Dermis blood vessel endothelial cell (primary cell): ENCODE data around the gene NACC1. TPM values are rescaled to one million over a fixed set of nuclear protein-coding genes. Genes with fewer than 3 reads are reported as not detected.

Experiments
- DNase-seq: peaks from one replicate; pipeline ENCODE4 v3.0.0; 2010
- total RNA-seq: library from RNA; depleted of rRNA; stranded (reverse); fragments of >200 nt; gene quantifications from 2 replicates; pipeline ENCODE4 v1.2.3, GENCODE V29; 2014

Gene NACC1
- total RNA-seq, 1 donor from 2014 or later: 35.9 TPM

- no peak for DNase-seq
Observed at GRCh38 chr19:13087795-13088537, 30.1 kb upstream of the NACC1 start.

GRCh38 chr19:13089139-13089856 is 28.8 kb upstream of the NACC1 start:
- peak; percentile 23 for DNase-seq

GRCh38 chr19:13089857-13090507 is 28.1 kb upstream of the NACC1 start:
- DNase-seq: no peak

GRCh38 chr19:13090511-13091231 is 27.4 kb upstream of the NACC1 start:
- no peak for DNase-seq

- DNase-seq: peak; percentile 47
Observed at GRCh38 chr19:13091400-13092157, 26.5 kb upstream of the NACC1 start.

- no peak for DNase-seq
Observed at GRCh38 chr19:13092158-13092543, 25.9 kb upstream of the NACC1 start.

GRCh38 chr19:13092606-13093235 is 25.3 kb upstream of the NACC1 start:
- DNase-seq: no peak

GRCh38 chr19:13093407-13094105 is 24.5 kb upstream of the NACC1 start:
- peak; percentile 91 for DNase-seq

- DNase-seq: no peak
Observed at GRCh38 chr19:13094106-13094504, 24.0 kb upstream of the NACC1 start.

GRCh38 chr19:13094771-13095392 is 23.2 kb upstream of the NACC1 start:
- no peak for DNase-seq

GRCh38 chr19:13095393-13095784 is 22.7 kb upstream of the NACC1 start:
- DNase-seq: no peak

GRCh38 chr19:13095934-13096927 is 21.8 kb upstream of the NACC1 start:
- peak; percentile 56 for DNase-seq

GRCh38 chr19:13097033-13097462 is 21.0 kb upstream of the NACC1 start:
- no peak for DNase-seq

- peak; percentile 56 for DNase-seq
Observed at GRCh38 chr19:13097463-13098258, 20.4 kb upstream of the NACC1 start.

- peak; percentile 58 for DNase-seq
Observed at GRCh38 chr19:13098277-13099072, 19.6 kb upstream of the NACC1 start.

GRCh38 chr19:13099073-13099999 is 18.7 kb upstream of the NACC1 start:
- peak; percentile 88 for DNase-seq
